Amniotic epithelial cell (primary cell): ENCODE measurements around the gene ARHGEF26.
"Not testable (repeated sequence)": the region's sequence is repeated elsewhere in the genome, so short reads cannot be mapped to it uniquely, and the experiment has no call there.

ENCODE experiments used
- DNase-seq: peaks from one replicate; pipeline ENCODE4 v3.0.0-alpha.2; 2010; ENCODE audit warnings: low read depth

The ARHGEF26 gene

GRCh38 chr3:154120961-154121700 lies at the start of gene ARHGEF26:
Gene ARHGEF26 (plus strand): TSS chr3:154121390. CDS start chr3:154121993, 603 bp downstream.
- peak; percentile 74 for DNase-seq

- no peak for DNase-seq
Measured at GRCh38 chr3:154074966-154075365, 46.2 kb upstream of the ARHGEF26 start.

- DNase-seq = no peak
Measured at GRCh38 chr3:154078672-154079071, 42.5 kb upstream of the ARHGEF26 start.

GRCh38 chr3:154081305-154081704 lies 39.9 kb upstream of the ARHGEF26 start:
- DNase-seq = no peak

GRCh38 chr3:154085071-154085470 lies 36.1 kb upstream of the ARHGEF26 start:
- no peak for DNase-seq

GRCh38 chr3:154085799-154086198 lies 35.4 kb upstream of the ARHGEF26 start:
- no peak for DNase-seq

GRCh38 chr3:154086286-154086685 lies 34.9 kb upstream of the ARHGEF26 start:
- no peak for DNase-seq

GRCh38 chr3:154087756-154088480 lies 33.3 kb upstream of the ARHGEF26 start:
- DNase-seq = not testable (repeated sequence)

- no peak for DNase-seq
Measured at GRCh38 chr3:154089421-154090420, 31.5 kb upstream of the ARHGEF26 start.

- DNase-seq = no peak
Measured at GRCh38 chr3:154094051-154094450, 27.1 kb upstream of the ARHGEF26 start.

GRCh38 chr3:154095832-154096421 lies 25.3 kb upstream of the ARHGEF26 start:
- peak; percentile 43 for DNase-seq

GRCh38 chr3:154098376-154098775 lies 22.8 kb upstream of the ARHGEF26 start:
- no peak for DNase-seq

GRCh38 chr3:154100556-154100955 lies 20.6 kb upstream of the ARHGEF26 start:
- no peak for DNase-seq

GRCh38 chr3:154101250-154101649 lies 19.9 kb upstream of the ARHGEF26 start:
- no peak for DNase-seq

- DNase-seq = no peak
Measured at GRCh38 chr3:154102225-154102624, 19.0 kb upstream of the ARHGEF26 start.

GRCh38 chr3:154105218-154105975 lies 15.8 kb upstream of the ARHGEF26 start:
- DNase-seq = no peak

GRCh38 chr3:154111365-154111935 lies 9.7 kb upstream of the ARHGEF26 start:
- no peak for DNase-seq

GRCh38 chr3:154112146-154112852 lies 8.9 kb upstream of the ARHGEF26 start:
- no peak for DNase-seq

GRCh38 chr3:154113609-154114008 lies 7.6 kb upstream of the ARHGEF26 start:
- DNase-seq = no peak

- DNase-seq = no peak
Measured at GRCh38 chr3:154115332-154115731, 5.9 kb upstream of the ARHGEF26 start.
